T47D (cell line): ENCODE data around the gene DCC.

ENCODE experiments used
- DNase-seq, 2 experiments: peaks; one replicate each; pipeline versions ENCODE4 v3.0.0 to v3.0.0-alpha.2; 2011 to 2012; ENCODE audit warnings: low read depth in 1 of 2, low spot score in 1 of 2
- JUND ChIP-seq: IDR thresholded peaks from 2 replicates; pipeline ENCODE4 v1.6.1; 2012; ENCODE audit warnings: low read depth
- in situ Hi-C: cut with HindIII; loops from 2 replicates; pipeline ENCODE4 v1.10.0; 2016; ENCODE audit warnings: low sequenced_read_pairs, low pct_unique_long_range_greater_than_20kb

Gene DCC

GRCh38 chr18:52605345-52605744 lies 265.3 kb downstream of the DCC start:
- TF ChIP-seq JUND: no peak
- in situ Hi-C loops: no loop called here
- DNase-seq: no peak

- DNase-seq: no peak
- in situ Hi-C loops: no loop called here
- no peak for TF ChIP-seq JUND
Observed at GRCh38 chr18:52607985-52608384, 268.0 kb downstream of the DCC start.

GRCh38 chr18:52610451-52611115 lies 270.6 kb downstream of the DCC start:
- DNase-seq: no peak
- in situ Hi-C loops: no loop called here
- TF ChIP-seq JUND: no peak

GRCh38 chr18:52612406-52612805 lies 272.4 kb downstream of the DCC start:
- no peak for TF ChIP-seq JUND
- in situ Hi-C loops: no loop called here
- no peak for DNase-seq

GRCh38 chr18:52615321-52615720 lies 275.3 kb downstream of the DCC start:
- in situ Hi-C loops: no loop called here
- DNase-seq: no peak
- no peak for TF ChIP-seq JUND

- DNase-seq: no peak
- in situ Hi-C loops: no loop called here
- no peak for TF ChIP-seq JUND
Observed at GRCh38 chr18:52615943-52616342, 275.9 kb downstream of the DCC start.

- no peak for TF ChIP-seq JUND
- in situ Hi-C loops: no loop called here
- DNase-seq: no peak
Observed at GRCh38 chr18:52617931-52618330, 277.9 kb downstream of the DCC start.

- in situ Hi-C loops: no loop called here
- no peak for TF ChIP-seq JUND
- DNase-seq: no peak
Observed at GRCh38 chr18:52620926-52621439, 281.0 kb downstream of the DCC start.

GRCh38 chr18:52624702-52625101 lies 284.7 kb downstream of the DCC start:
- DNase-seq: no peak
- no peak for TF ChIP-seq JUND
- in situ Hi-C loops: no loop called here

- no peak for TF ChIP-seq JUND
- no peak for DNase-seq
- in situ Hi-C loops: no loop called here
Observed at GRCh38 chr18:52636536-52636935, 296.5 kb downstream of the DCC start.

GRCh38 chr18:52648201-52648600 lies 308.2 kb downstream of the DCC start:
- no peak for TF ChIP-seq JUND
- no peak for DNase-seq
- in situ Hi-C loops: no loop called here

- TF ChIP-seq JUND: no peak
- in situ Hi-C loops: no loop called here
Observed at GRCh38 chr18:52652391-52652790, 312.4 kb downstream of the DCC start.

GRCh38 chr18:52657043-52657805 lies 317.2 kb downstream of the DCC start:
- TF ChIP-seq JUND: no peak
- in situ Hi-C loops: no loop called here
- no peak for DNase-seq

More at GRCh38 chr18:52652391-52652790, 312.4 kb downstream of the DCC start:
- no peak for DNase-seq
